Measurements from ENCODE around the gene TENM4. TPM values are rescaled to one million over a fixed set of nuclear protein-coding genes. Genes with fewer than 3 reads are reported as not detected.
"Not testable (repeated sequence)": the region's sequence is repeated elsewhere in the genome, so short reads cannot be mapped to it uniquely, and the experiment has no call there.

The TENM4 gene
- total and polyA plus RNA-seq, 2 donors: 1.5 to 27.8 TPM

DNA sequence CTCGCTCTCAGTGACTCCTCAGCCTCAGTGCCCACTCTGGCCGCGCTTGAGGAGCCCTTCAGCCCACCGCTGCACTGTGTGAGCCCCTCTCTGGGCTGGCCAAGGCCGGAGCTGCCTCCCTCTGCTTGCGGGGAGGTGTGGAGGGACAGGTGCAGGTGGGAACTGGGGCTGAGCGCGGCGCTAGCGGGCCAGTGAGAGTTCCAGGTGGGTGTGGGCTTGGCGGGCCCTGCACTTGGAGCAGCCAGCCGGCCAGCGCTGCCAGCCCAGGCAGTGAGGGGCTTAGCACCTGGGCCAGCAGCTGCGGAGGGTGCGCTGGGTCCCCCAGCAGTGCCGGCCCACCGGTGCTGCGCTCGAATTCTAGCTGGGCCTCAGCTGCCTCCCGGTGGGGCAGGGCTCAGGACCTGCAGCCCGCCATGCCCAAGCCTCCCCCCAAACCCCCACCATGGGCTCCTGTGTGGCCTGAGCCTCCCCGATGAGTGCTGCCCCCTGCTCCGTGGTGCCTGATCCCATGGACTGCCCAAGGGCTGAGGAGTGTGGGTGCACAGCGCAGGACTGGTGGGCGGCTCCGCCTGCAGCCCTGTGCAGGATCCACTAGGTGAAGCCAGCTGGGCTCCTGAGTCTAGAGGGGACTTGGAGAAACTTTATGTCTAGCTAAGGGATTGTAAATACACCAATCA lies 802.0 kb downstream of the TENM4 start:
- Histone ChIP-seq H3K4me3 (ENCODE audit: low read depth, low read length) (no peak overlapping the region), H3K36me3 (ENCODE audit: insufficient read depth) (no peaks in the 10 kb centered on the region), H3K27ac (ENCODE audit: low read depth) (no peak overlapping the region), H3K4me1 (ENCODE audit: insufficient read depth) (no peaks in the 10 kb centered on the region)
- 92% methylated on average over 26 of the region's 26 CpGs for WGBS
- no peak for DNase-seq (ENCODE audit: extremely low spot score)

GRCh38 chr11:78637527-78637926 lies 803.3 kb downstream of the TENM4 start:
- H3K36me3 ChIP-seq (ENCODE audit: insufficient read depth); DNase-seq (ENCODE audit: extremely low spot score); H3K27ac ChIP-seq (ENCODE audit: low read depth); H3K4me3 ChIP-seq (ENCODE audit: low read depth, low read length); H3K4me1 ChIP-seq (ENCODE audit: insufficient read depth): not testable (repeated sequence)
- 92% methylated on average over 5 of the region's 5 CpGs for WGBS

GRCh38 chr11:78635814-78636506 lies 804.9 kb downstream of the TENM4 start:
- no peak for DNase-seq (ENCODE audit: extremely low spot score)
- Histone ChIP-seq H3K36me3 (ENCODE audit: insufficient read depth) (no peaks in the 10 kb centered on the region), H3K4me1 (ENCODE audit: insufficient read depth) (no peaks in the 10 kb centered on the region), H3K27ac (ENCODE audit: low read depth) (no peak overlapping the region), H3K4me3 (ENCODE audit: low read depth, low read length) (no peak overlapping the region)
- 99% methylated on average over 1 of the region's 1 CpG for WGBS

- DNase-seq (ENCODE audit: extremely low spot score): no peak
- WGBS: 87% methylated on average over 7 of the region's 7 CpGs
- H3K4me1 ChIP-seq (ENCODE audit: insufficient read depth): no peaks in the 10 kb centered on the region
Observed at GRCh38 chr11:78633516-78634310, 807.1 kb downstream of the TENM4 start.

DNA sequence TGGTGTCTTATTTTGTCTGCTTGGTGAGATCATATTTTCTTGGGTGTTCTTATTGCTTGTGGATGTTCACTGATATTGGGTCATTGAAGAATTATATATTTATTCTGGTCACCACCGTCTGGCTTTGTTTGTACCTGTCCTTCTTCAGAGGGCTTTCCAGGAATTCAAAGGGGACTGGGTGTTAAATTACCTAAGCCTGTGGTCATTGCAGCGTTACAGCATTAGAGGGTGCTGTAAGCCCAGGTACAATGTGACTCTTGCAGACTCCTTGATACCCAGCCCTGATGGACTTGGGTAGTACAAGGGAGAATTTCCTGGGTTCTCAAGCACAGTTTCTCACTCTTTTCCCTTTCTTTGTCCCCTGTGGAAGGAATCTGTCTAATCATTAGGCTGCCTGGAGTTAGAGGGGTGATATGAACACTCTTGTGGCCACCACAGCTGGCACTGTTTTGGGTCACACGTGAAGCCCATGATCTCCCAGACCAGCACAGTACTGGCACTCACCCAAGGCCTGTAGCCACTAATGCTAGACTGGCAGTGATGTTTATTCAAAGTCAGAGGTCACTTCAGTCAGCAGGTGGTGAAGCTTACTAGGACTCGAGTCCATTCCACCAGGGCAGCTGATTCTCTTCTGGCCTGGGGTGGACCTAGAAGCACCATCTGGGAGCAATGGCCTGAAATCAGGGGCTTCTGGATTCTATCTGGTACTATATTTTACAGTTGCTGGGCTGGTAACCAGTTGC lies 810.1 kb downstream of the TENM4 start:
- Histone ChIP-seq H3K4me3 (ENCODE audit: low read depth, low read length) (no peak overlapping the region), H3K4me1 (ENCODE audit: insufficient read depth) (no peaks in the 10 kb centered on the region), H3K36me3 (ENCODE audit: insufficient read depth) (no peaks in the 10 kb centered on the region), H3K27ac (ENCODE audit: low read depth) (no peak overlapping the region)
- DNase-seq (ENCODE audit: extremely low spot score): no peak
- WGBS: 85% methylated on average over 4 of the region's 4 CpGs

More at GRCh38 chr11:78633516-78634310, 807.1 kb downstream of the TENM4 start:
- Histone ChIP-seq H3K27ac (ENCODE audit: low read depth) (no peak overlapping the region), H3K36me3 (ENCODE audit: insufficient read depth) (no peaks in the 10 kb centered on the region), H3K4me3 (ENCODE audit: low read depth, low read length) (no peak overlapping the region)

DNA sequence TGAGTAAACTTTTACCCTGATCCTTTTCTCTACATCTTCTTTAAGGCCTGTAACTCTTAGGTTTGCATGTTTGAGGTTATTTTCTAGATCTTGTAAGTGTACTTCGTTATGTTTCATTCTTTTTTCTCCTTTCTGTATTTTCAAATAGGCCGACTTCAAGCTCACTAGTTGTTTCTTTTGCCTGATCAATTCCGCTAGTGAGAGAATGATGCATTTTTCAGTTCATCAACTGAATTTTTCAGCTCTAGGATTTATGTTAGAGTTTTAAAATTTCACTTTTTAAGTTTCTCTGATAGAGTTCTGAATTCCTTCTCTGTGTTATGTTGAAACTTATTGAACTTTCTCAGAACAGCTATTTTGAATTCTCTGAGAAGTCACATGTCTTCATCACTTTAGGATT lies 810.7 kb downstream of the TENM4 start:
- no peaks in the 10 kb centered on the region for H3K36me3 ChIP-seq (ENCODE audit: insufficient read depth)
- no peaks in the 10 kb centered on the region for H3K4me1 ChIP-seq (ENCODE audit: insufficient read depth)
- WGBS: 78% methylated on average over 3 of the region's 3 CpGs
- H3K4me3 ChIP-seq (ENCODE audit: low read depth, low read length): no peak overlapping the region
- H3K27ac ChIP-seq (ENCODE audit: low read depth): no peak overlapping the region
- no peak for DNase-seq (ENCODE audit: extremely low spot score)

DNA sequence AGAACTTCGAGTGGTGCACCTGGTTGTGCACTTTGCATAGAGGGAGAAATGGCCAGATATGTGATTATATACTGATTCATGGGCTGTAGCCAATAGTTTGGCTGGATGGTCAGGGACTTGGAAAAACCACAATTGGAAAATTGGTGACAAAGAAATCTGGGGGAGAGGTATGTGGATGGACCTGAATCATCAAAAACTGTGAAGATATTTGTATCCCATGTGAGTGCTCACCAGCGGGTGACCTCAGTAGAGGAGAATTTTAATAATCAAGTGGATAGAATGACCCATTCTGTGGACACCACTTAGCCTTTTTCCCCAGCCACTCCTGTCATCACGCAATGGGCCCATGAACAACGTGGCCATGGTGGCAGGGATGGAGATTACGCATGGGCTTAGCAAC lies 818.2 kb downstream of the TENM4 start:
- H3K4me1 ChIP-seq (ENCODE audit: insufficient read depth): no peaks in the 10 kb centered on the region
- WGBS: 77% methylated on average over 5 of the region's 5 CpGs
- no peak for DNase-seq (ENCODE audit: extremely low spot score)
- H3K27ac ChIP-seq (ENCODE audit: low read depth): no peak overlapping the region
- H3K36me3 ChIP-seq (ENCODE audit: insufficient read depth): no peaks in the 10 kb centered on the region
- no peak overlapping the region for H3K4me3 ChIP-seq (ENCODE audit: low read depth, low read length)

- WGBS: 65% methylated on average over 2 of the region's 2 CpGs
- Histone ChIP-seq H3K27ac (ENCODE audit: low read depth) (no peak overlapping the region), H3K4me1 (ENCODE audit: insufficient read depth) (no peaks in the 10 kb centered on the region), H3K4me3 (ENCODE audit: low read depth, low read length) (no peak overlapping the region), H3K36me3 (ENCODE audit: insufficient read depth) (no peaks in the 10 kb centered on the region)
- no peak for DNase-seq (ENCODE audit: extremely low spot score)
Observed at GRCh38 chr11:78620159-78620558, 820.7 kb downstream of the TENM4 start.

- 81% methylated on average over 1 of the region's 1 CpG for WGBS
- H3K27ac ChIP-seq (ENCODE audit: low read depth): no peak overlapping the region
Observed at GRCh38 chr11:78615724-78616123, 825.1 kb downstream of the TENM4 start.

DNA sequence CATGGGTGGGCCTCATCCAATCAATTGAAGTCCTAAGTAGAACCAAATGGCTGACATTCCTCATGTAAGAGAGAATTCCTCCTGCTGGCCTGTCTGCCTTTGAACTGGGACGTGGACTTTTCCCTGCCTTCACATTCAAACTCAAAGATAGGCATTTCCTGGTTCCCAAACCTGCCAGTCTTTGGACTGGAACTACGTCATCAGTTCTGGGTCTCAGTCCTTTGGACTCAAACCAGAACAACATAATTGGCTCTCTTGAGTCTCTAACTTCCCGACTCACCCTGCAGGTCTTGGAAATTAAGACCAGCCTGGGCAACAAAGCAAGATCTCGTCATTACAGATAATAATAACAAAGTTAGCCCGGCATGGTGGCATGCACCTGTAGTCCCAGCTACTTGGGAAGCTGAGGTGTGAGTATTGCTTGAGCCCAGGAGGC lies 827.4 kb downstream of the TENM4 start:
- no peak for DNase-seq (ENCODE audit: extremely low spot score)
- Histone ChIP-seq H3K4me3 (ENCODE audit: low read depth, low read length) (no peak overlapping the region), H3K36me3 (ENCODE audit: insufficient read depth) (no peaks in the 10 kb centered on the region), H3K4me1 (ENCODE audit: insufficient read depth) (no peaks in the 10 kb centered on the region), H3K27ac (ENCODE audit: low read depth) (no peak overlapping the region)
- WGBS: 70% methylated on average over 5 of the region's 5 CpGs

More at GRCh38 chr11:78615724-78616123, 825.1 kb downstream of the TENM4 start:
- Histone ChIP-seq H3K4me1 (ENCODE audit: insufficient read depth) (no peaks in the 10 kb centered on the region), H3K4me3 (ENCODE audit: low read depth, low read length) (no peak overlapping the region), H3K36me3 (ENCODE audit: insufficient read depth) (no peaks in the 10 kb centered on the region)
- no peak for DNase-seq (ENCODE audit: extremely low spot score)

- H3K4me3 ChIP-seq (ENCODE audit: low read depth, low read length): no peak overlapping the region
- H3K36me3 ChIP-seq (ENCODE audit: insufficient read depth): no peaks in the 10 kb centered on the region
- no peaks in the 10 kb centered on the region for H3K4me1 ChIP-seq (ENCODE audit: insufficient read depth)
- DNase-seq (ENCODE audit: extremely low spot score): no peak
- WGBS: 50% methylated on average over 4 of the region's 4 CpGs
- H3K27ac ChIP-seq (ENCODE audit: low read depth): no peak overlapping the region
Observed at GRCh38 chr11:78612721-78613377, 828.0 kb downstream of the TENM4 start.

DNA sequence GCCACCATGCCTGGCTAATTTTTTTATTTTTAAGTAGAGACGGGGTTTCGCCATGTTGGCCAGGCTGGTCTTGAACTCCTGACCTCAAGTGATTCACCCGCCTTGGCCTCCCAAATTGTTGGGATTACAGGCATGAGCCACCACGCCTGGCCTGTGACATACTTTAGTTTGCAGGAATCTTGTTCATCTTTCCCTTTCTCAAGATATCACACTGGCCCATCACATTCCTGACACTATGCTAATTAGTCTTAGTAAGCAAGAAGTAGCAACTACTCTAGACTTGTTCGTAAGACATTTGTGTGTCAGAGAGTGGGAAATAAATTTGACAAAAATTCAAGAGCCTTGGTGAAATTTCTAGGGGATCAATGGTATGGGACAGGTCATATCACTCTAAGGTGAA lies 831.5 kb downstream of the TENM4 start:
- H3K4me3 ChIP-seq (ENCODE audit: low read depth, low read length); H3K27ac ChIP-seq (ENCODE audit: low read depth); H3K4me1 ChIP-seq (ENCODE audit: insufficient read depth); H3K36me3 ChIP-seq (ENCODE audit: insufficient read depth); DNase-seq (ENCODE audit: extremely low spot score): not testable (repeated sequence)
- WGBS: 86% methylated on average over 5 of the region's 5 CpGs

GRCh38 chr11:78607696-78608095 lies 833.1 kb downstream of the TENM4 start:
- H3K27ac ChIP-seq (ENCODE audit: low read depth): no peak overlapping the region
- no peaks in the 10 kb centered on the region for H3K4me1 ChIP-seq (ENCODE audit: insufficient read depth)
- H3K36me3 ChIP-seq (ENCODE audit: insufficient read depth): no peaks in the 10 kb centered on the region
- H3K4me3 ChIP-seq (ENCODE audit: low read depth, low read length): no peak overlapping the region
- no peak for DNase-seq (ENCODE audit: extremely low spot score)

All from urinary bladder (tissue), 4 donors.